CD4-positive, alpha-beta T cell treated with Interleukin-15 for 1 hour (primary cell): ENCODE results near the gene GRIFIN.
A peak's percentile ranks its signal among the peaks of the same experiment; 100 is the strongest.

Experiments used
- DNase-seq: peaks from one replicate; pipeline ENCODE4 v3.0.0-alpha.2; 2020

GRIFIN gene

DNA sequence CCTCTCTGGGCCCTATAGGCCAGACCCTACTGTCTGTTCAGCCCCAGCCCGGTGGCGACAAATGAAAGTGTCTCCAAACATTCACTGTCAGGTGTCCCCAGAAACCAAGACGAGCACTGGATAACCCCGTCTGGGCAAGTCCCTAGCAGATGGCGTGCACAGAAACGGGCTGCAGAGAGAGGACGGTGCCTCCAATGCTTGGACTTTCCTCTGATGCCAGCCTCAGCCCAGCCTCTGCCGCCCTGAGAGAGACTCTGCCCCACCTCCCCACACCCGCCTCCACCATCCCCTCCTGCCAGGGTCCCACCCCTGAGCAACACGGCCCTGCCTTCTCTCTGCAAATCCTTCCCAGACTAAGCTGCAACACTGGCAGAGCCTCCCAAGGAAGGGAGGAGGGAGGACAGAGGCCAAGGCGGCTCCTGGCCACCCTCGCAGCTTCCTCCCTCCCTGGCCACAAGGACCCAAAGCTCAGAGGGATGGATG, 36.0 kb upstream of the GRIFIN start:
- peak; percentile 62 for DNase-seq

DNA sequence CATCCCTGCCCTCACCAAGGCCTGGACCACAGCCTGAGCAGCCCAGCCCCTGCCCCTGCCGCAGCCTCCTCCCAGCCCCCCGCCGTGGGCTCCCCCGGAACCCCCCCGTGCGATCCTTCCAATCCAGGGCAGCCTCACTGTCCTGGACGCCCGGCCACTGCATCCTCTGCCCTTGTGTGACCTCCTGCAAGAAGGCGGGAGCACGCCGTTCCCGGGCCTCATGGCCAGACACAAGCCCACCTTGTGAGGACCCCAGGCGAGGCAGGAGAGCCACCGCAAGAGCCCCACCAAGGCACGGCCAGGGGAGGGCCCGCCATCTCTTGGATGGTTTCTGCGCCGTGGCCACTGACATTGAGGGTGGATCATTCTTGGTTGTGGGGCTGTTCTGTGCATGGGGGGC, 35.6 kb upstream of the GRIFIN start:
- DNase-seq: no peak

DNA sequence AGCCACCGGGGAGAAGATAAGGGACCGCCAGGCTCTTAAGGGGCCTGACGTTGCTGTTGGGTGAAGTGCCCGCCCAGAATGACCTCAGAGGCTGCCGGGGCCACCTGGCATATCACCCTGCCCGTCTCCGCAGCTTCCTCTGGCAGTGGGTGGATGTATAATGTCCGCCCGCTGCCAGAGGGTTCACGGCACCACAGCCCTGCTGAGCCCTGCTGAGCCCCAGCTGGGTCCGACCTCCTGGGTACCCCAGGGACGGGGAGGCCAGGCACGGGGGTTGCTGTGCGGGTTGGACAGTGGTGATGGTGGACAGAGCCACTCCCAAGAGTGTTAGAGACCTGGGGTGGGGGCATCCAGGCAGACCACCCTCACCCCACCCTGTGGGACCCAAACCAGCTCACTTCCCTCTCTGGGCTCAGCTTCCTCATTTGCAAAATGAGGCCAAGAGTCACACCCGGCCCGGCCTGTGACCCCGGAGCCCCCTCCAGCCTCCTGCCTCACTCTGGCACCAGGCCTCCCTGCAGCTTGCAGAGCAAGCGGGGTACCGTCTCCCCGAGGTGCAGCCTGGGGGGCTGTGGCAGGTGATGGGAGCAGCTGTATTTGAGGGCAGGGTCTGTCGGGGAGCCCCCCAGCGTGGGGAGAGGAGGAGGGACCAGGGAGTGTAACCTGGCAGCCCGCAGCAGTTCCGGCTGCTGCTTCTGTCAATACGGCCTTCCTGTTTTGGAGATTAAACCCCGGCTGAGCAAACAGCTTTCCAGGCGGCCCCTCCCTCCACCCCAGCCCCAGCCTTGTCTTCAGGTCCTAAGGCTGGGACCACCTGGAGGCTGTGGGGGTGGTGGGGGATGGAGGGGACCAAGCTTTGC, 34.9 kb upstream of the GRIFIN start:
- peak; percentile 87 for DNase-seq

- DNase-seq: no peak
Measured at GRCh38 chr7:2510130-2510776, 34.1 kb upstream of the GRIFIN start.

DNA sequence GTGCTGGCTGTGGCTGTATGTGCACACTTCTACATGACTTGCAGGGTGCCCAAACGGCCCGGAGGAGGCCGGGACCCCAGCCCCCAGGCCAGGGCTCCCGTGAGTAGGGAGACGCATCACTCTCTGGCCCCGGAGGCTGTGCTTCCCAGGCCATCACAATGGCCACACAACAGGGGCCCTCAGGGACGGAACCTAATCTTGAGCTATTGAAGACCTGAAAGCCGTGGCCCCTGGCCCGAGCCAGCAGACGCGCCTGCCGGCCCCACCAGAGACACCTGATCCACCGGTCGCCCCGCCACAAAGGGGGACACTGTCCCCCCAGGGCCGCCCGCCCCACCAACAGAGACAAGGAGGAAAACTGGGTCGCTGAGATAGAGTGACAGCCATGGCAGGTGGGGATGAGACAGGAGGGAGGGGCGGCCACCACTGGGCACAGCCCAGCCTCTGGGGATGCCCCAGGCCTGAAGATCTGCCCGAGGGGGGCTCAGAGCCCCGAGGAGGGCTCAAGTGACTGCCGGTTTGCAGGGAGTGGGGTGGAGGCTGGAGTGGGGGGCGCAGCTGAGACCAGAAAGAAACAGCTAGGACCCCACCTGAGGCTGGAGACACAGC, 33.2 kb upstream of the GRIFIN start:
- DNase-seq: no peak

DNA sequence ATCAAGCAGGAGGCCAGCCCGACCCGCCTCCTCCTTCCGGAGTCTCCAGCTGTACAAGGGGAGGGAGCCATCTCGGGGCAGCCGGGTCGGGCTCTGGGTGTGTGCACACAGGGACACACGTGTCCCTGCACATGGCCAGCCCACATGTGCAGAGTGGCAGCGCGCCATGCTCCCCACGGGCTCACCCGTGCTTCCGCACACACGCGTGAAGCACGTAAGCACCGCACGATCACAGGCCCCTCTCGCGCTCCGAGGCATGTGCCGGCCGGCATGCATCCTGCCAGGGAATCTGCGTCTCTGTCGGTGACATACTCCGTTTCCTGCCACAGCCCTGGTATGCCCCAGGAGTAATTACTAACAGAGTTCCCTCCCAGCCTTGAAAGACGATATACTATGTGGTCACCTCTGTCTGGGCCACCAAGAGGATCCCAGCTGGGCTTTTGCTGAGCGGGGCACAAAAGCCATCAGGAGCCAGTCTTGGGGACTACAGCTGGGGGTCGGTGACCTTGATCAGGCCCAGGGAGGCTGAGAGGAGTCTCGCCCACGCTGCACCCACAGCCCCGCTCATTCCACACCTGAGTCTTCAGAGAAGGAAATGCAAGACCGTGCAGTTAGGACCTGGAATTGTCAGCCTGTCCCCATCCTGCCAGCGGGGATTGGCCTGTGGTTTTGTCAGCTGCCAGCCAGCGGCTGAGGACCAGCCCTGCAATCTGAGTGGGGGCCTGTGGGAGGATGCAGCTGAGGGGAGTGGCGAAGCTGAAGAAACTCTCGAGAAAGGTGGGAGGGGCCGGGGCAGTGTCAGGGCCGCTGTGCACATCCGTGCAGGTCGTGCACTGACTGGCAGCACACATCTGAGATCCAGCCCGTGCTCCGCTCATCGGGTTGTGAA, 32.4 kb upstream of the GRIFIN start:
- peak; percentile 85 for DNase-seq

DNA sequence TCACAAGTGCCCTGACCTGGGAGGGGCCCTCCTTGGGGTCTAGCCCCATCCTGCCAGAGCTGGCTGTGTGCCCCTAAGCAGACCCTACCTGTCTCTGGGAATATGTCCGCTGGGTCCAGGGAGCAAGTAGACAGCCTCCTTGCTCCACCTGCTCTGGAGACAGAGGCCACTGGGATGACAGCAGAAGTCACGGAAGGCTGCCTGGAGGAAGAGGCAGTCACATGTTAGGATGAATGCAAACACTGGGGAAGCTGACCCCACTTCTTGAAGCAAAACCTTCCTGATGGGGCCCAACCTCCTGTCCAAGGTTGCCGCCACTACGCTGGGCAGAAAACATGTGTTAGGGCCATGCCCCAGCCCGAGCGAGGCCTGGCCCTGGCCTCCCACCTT, 31.7 kb upstream of the GRIFIN start:
- no peak for DNase-seq

DNA sequence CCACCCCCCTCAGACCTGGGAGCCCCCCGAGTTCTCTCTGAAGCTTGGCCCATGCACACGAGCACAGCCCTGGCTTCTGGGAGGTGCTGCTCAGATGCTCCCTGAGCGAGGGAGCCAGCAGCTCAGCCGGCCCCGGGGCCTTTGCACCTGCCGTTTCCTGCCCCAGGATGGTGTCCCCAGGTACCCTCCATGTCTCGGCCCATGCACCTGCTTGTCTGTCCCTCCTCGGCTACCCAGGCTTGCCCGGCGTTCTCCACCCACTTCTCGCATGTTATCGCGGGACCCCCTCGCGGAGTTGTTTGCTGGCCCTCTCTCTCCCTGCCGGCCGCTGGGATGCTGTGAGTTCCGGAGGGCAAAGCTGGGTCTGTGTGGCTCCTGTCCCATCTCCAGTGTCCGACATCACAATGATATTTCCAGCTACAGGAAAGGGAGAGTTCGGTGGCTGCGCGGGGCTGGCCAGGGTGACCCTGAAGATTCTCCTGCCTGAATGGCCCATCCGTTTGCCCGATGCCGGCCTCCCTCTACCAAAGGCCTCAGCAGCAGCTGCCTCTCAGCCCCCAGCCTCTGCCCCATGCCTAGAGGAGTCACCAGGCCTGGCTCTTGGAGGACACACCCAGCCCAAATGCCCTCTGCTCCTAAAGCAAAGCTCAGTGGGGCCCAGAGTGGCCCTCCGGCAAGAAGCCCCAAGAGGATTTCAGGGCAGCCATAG, 31.2 kb upstream of the GRIFIN start:
- no peak for DNase-seq

DNA sequence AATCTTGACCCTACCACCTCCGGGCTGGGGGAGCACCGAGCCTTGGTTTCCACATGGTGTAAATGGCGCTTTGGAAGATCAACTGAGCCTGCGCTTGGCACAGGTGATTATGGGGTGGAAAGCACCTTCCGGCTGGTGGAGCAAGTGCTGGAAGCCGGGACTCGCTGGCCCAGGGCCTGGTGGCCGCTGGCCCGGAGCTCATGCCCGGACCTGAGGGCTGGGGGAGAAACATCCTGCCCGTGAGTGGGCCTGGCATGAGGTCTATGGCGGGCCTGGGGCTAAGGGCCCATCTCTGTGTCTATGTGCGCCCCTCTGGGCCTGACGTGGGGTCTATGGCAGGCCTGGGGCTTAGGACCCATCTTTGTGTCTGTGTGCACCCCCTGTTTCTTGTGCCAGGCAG, 29.2 kb upstream of the GRIFIN start:
- DNase-seq: no peak

DNA sequence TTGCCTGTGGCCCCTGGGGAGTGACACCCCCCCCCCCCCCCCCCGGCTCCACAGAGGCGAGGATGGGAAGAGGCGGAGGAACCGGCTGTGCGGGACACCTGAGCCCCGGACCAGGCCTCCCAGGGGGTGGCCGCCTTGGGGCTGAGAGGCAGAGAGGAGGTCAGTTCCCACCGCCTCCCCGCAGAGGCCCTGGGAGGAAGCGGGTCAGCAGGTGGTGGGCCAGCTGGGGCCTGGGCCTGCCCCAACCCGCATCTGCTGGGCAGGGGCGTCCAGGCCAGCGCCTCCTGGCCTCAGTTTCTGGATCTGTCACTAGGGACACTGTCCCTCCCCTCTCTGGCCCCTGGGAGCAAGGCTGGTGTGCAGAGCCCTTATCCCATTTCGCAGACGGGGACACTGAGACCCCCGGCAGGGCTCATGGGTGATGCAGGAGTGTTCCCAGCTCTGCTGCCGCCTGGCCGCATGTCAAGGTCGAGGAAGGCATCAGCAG, 28.7 kb upstream of the GRIFIN start:
- DNase-seq: no peak

DNA sequence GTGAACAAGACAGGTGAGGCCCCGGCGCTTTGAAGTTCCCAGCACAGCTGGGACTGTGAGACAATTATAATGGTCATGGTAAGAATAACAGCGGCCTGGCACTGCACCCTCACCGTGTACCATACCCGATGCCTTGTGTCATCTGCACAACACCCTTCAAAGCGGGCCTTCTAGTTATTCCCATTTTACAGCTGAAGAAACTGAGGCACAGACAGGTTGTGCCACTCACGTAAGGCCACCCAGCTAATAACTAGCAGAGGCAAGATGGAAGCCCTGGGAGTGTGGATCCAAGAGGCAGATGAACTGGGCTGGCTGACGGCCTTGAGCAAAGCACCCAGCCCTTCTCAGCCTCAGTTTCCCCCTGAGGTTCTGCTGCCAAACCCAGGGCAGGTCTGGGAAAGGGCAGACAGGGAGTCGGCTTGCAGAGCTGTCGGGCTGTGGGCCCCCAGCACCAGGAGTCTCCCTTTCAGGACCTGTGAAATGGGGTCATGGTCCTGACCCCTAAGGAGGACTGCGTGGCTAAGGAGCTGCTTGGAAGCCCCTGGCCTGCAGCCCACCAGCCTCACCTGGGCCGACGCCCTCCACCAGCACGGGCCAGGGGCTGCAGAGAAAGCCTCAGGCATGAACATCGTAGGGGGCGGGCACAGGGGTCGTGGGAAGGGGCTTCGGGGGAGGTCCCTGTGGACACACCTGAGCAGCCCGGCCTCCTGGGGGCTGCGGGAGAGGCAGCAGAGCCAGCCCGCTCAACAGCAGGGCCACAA, 28.1 kb upstream of the GRIFIN start:
- DNase-seq: no peak

GRCh38 chr7:2503056-2503941, 27.1 kb upstream of the GRIFIN start:
- no peak for DNase-seq

DNA sequence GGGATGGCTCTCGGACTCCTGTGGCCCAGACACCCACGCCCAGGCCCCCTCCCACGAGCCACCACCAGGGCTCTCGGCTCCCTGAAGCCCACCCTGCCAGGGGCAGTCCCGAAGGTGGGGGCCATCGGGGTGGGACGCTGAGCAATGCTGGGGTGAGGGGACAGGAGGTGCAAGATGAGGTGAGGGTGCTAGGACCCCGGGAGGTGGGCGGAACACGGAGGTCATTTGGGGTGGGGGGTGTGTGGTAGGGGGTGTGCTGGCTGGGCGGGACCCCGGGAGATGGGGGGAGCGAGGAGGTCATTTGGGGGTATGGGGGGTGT, 26.4 kb upstream of the GRIFIN start:
- DNase-seq: no peak

DNA sequence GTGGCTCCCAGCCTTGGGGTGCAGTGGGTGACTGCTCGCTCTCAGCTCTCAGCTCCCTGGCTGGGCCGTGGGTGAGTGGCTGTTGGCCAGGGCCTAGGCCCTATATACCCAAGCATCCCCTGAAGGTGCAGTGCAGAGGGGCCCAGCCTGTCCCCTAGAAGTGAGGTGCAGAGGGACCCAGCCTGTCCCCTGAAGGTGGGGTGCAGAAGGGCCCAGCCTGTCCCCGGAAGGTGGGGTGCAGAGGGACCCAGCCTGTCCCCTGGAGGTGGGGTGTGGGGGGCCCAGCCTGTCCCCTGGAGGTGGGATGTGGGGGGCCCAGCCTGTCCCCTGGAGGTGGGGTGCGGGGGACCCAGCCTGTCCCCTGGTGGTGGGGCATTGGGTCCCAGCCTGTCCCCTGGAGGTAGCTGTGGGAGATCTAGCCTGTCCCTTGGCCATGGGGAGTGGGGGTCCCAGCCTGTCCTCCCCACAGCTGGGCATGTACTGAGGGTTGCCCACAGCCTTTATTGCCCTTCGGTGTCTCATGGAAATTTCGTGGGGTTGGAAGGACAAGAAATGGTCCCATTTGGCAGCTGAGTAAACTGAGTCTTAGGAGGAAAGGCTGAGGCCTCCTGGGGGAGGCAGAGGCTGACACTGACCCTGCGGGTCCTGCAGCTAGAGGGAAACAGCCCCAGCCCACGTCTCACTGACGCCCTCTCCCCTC, 25.9 kb upstream of the GRIFIN start:
- no peak for DNase-seq

DNA sequence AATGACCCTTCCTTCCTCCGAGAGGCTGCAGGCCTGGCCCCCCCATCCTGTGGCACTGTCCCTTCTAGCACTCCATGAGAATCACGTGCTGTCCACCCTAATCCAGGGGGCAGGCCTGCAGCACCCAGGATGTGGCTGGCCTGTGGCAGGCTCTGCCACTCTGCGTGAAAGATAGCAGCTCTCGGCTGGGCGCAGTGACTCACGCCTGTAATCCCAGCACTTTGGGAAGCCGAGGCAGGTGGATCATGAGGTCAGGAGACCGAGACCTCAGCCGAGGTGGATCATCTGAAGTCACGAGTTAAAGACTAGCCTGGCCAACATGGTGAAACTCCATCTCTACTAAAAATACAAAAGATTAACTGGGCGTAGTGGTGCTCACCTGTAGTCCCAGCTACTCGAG, 24.5 kb upstream of the GRIFIN start:
- no peak for DNase-seq

GRCh38 chr7:2499719-2500430, 23.7 kb upstream of the GRIFIN start:
- no peak for DNase-seq

GRCh38 chr7:2499181-2499580, 23.0 kb upstream of the GRIFIN start:
- DNase-seq: no peak

GRCh38 chr7:2498708-2499107, 22.5 kb upstream of the GRIFIN start:
- DNase-seq: no peak
